ENCODE results near the gene IL27RA.
A peak's percentile ranks its signal among the peaks of the same experiment; 100 is the strongest.

The IL27RA gene

GRCh38 chr19:13984875-13985741, 46.5 kb upstream of the IL27RA start:
- no peak for DNase-seq
- Histone ChIP-seq H3K36me3 (replicated peaks) (peaks cover 10% of the 10 kb centered on the region), H3K4me3 (ENCODE audit: low read depth, low read length) (no peak overlapping the region), H3K27me3 (replicated peaks) (no peaks in the 10 kb centered on the region), H3K27ac (no peak overlapping the region)
- TF ChIP-seq, protein P1, sequence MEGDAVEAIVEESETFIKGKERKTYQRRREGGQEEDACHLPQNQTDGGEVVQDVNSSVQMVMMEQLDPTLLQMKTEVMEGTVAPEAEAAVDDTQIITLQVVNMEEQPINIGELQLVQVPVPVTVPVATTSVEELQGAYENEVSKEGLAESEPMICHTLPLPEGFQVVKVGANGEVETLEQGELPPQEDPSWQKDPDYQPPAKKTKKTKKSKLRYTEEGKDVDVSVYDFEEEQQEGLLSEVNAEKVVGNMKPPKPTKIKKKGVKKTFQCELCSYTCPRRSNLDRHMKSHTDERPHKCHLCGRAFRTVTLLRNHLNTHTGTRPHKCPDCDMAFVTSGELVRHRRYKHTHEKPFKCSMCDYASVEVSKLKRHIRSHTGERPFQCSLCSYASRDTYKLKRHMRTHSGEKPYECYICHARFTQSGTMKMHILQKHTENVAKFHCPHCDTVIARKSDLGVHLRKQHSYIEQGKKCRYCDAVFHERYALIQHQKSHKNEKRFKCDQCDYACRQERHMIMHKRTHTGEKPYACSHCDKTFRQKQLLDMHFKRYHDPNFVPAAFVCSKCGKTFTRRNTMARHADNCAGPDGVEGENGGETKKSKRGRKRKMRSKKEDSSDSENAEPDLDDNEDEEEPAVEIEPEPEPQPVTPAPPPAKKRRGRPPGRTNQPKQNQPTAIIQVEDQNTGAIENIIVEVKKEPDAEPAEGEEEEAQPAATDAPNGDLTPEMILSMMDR (IDR thresholded peaks at IDR 0.05; ENCODE audit: low read depth, low read length, missing control alignments), result no peak
- in situ Hi-C loops (cut with HindIII; ENCODE audit: low pct_ligation_motif_present, low sequenced_read_pairs), result no loop called here

GRCh38 chr19:13985771-13986347, 45.7 kb upstream of the IL27RA start:
- DNase-seq, result no peak
- TF ChIP-seq, protein P1 (IDR thresholded peaks at IDR 0.05; ENCODE audit: low read depth, low read length, missing control alignments), result no peak
- peaks cover 10% of the 10 kb centered on the region for H3K36me3 ChIP-seq (replicated peaks)
- H3K4me3 ChIP-seq (ENCODE audit: low read depth, low read length), result no peak overlapping the region
- H3K27me3 ChIP-seq (replicated peaks), result no peaks in the 10 kb centered on the region
- in situ Hi-C loops (cut with HindIII; ENCODE audit: low pct_ligation_motif_present, low sequenced_read_pairs), result no loop called here
- H3K27ac ChIP-seq, result peak overlapping the region; percentile 17

- TF ChIP-seq, protein P1 (IDR thresholded peaks at IDR 0.05; ENCODE audit: low read depth, low read length, missing control alignments), result no peak
- no peaks in the 10 kb centered on the region for H3K27me3 ChIP-seq (replicated peaks)
- peaks cover 14% of the 10 kb centered on the region for H3K36me3 ChIP-seq (replicated peaks)
- peak; percentile 80 for DNase-seq
- peak overlapping the region; percentile 30 for H3K27ac ChIP-seq
- H3K4me3 ChIP-seq (ENCODE audit: low read depth, low read length), result no peak overlapping the region
- in situ Hi-C loops (cut with HindIII; ENCODE audit: low pct_ligation_motif_present, low sequenced_read_pairs), result no loop called here
Measured at GRCh38 chr19:13986348-13986904, 45.1 kb upstream of the IL27RA start.

- H3K4me3 ChIP-seq (ENCODE audit: low read depth, low read length), result no peak overlapping the region
- TF ChIP-seq, protein P1 (IDR thresholded peaks at IDR 0.05; ENCODE audit: low read depth, low read length, missing control alignments), result no peak
- peaks cover 13% of the 10 kb centered on the region for H3K36me3 ChIP-seq (replicated peaks)
- no peak for DNase-seq
- H3K27ac ChIP-seq, result peak overlapping the region; percentile 30
- in situ Hi-C loops (cut with HindIII; ENCODE audit: low pct_ligation_motif_present, low sequenced_read_pairs), result no loop called here
- H3K27me3 ChIP-seq (replicated peaks), result no peaks in the 10 kb centered on the region
Measured at GRCh38 chr19:13987101-13987890, 44.3 kb upstream of the IL27RA start.

DNA sequence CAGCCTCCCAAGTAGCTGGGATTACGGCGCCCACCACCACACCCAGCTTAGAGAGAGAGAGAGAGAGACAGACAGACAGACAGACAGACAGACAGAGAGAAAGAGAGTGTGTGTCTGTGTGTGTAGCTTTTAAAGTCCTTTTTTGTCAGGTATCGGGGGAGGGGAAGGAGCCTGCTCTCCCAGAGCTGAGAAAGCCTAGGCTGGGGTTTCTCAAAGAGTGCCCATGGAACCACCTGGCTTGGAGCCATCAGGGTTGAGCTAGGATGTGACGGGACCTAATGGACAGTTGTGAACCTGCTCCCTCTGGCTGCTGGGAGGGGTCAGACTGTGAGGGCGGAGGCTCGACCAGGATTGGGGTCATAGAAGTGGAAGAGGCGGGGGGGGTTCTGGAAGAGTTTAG, 42.1 kb upstream of the IL27RA start:
- in situ Hi-C loops (cut with HindIII; ENCODE audit: low pct_ligation_motif_present, low sequenced_read_pairs), result no loop called here
- Histone ChIP-seq H3K36me3 (replicated peaks) (peaks cover 14% of the 10 kb centered on the region), H3K27me3 (replicated peaks) (no peaks in the 10 kb centered on the region), H3K27ac (no peak overlapping the region), H3K4me3 (ENCODE audit: low read depth, low read length) (no peak overlapping the region)
- TF ChIP-seq, protein P1 (IDR thresholded peaks at IDR 0.05; ENCODE audit: low read depth, low read length, missing control alignments), result no peak
- no peak for DNase-seq

All from brain microvascular endothelial cell (primary cell).